H9 (cell line): ENCODE data around the gene STMN3. TPM values are rescaled to one million over a fixed set of nuclear protein-coding genes. Genes with fewer than 3 reads are reported as not detected.

ENCODE experiments used
- DNase-seq: peaks from one replicate; pipeline ENCODE4 v3.0.0-alpha.2; 2017
- H2AFZ ChIP-seq: one replicate; pipeline ENCODE4 v1.6.1; 2013; ENCODE audit warnings: mild to moderate bottlenecking, low read length, control low read depth, moderate library complexity
- H2AK5ac ChIP-seq: 2 replicates; pipeline ENCODE4 v1.6.1; 2013; ENCODE audit warnings: low read length, control low read depth, mixed read lengths; ENCODE audit not compliant: insufficient read length
- H2BK120ac ChIP-seq: one replicate; pipeline ENCODE4 v1.6.1; 2013; ENCODE audit warnings: low read depth, mild to moderate bottlenecking, low read length, control low read depth, inconsistent platforms; ENCODE audit not compliant: poor library complexity, severe bottlenecking
- H2BK12ac ChIP-seq: 2 replicates; pipeline ENCODE4 v1.6.1; 2013; ENCODE audit warnings: low read length, control low read depth, mixed read lengths, low read depth; ENCODE audit not compliant: insufficient read length
- H2BK15ac ChIP-seq: 2 replicates; pipeline ENCODE4 v1.6.1; 2013; ENCODE audit warnings: low read depth, low read length, control low read depth
- H2BK20ac ChIP-seq: one replicate; pipeline ENCODE4 v1.6.1; 2013; ENCODE audit warnings: low read depth, mild to moderate bottlenecking, low read length, control low read depth, inconsistent platforms; ENCODE audit not compliant: poor library complexity, severe bottlenecking
- H2BK5ac ChIP-seq: 2 replicates; pipeline ENCODE4 v1.6.1; 2013; ENCODE audit warnings: low read length, control low read depth, mixed read lengths; ENCODE audit not compliant: insufficient read length
- H3K14ac ChIP-seq: 2 replicates; pipeline ENCODE4 v1.6.1; 2013; ENCODE audit warnings: low read length, control low read depth; ENCODE audit not compliant: insufficient read depth
- H3K18ac ChIP-seq: 2 replicates; pipeline ENCODE4 v1.6.1; 2013; ENCODE audit warnings: low read depth, mild to moderate bottlenecking, mixed read lengths, low read length, control low read depth; ENCODE audit not compliant: insufficient read length
- H3K23ac ChIP-seq: 2 replicates; pipeline ENCODE4 v1.6.1; 2013; ENCODE audit warnings: low read length, control low read depth, mixed read lengths, low read depth; ENCODE audit not compliant: insufficient read length
- H3K23me2 ChIP-seq: 2 replicates; pipeline ENCODE4 v1.6.1; 2013; ENCODE audit warnings: low read depth, mild to moderate bottlenecking, mixed read lengths, low read length, control low read depth; ENCODE audit not compliant: insufficient read length, poor library complexity, severe bottlenecking
- H3K27ac ChIP-seq: 2 replicates; pipeline ENCODE4 v1.5.1; 2013; ENCODE audit warnings: low read length, control low read depth, mixed read lengths, low read depth; ENCODE audit not compliant: insufficient read length
- H3K27me3 ChIP-seq: 2 replicates; pipeline ENCODE4 v1.6.1; 2013; ENCODE audit warnings: low read length, control low read depth, inconsistent platforms; ENCODE audit not compliant: insufficient read depth
- H3K4ac ChIP-seq: 2 replicates; pipeline ENCODE4 v1.6.1; 2013; ENCODE audit warnings: low read depth, mild to moderate bottlenecking, control low read depth, inconsistent platforms, low read length, moderate library complexity
- H3K4me1 ChIP-seq: 2 replicates; pipeline ENCODE4 v1.6.1; 2013; ENCODE audit warnings: low read length, control low read depth, inconsistent platforms; ENCODE audit not compliant: insufficient read depth
- H3K4me2 ChIP-seq: 2 replicates; pipeline ENCODE4 v1.6.1; 2013; ENCODE audit warnings: low read length, control low read depth, mixed read lengths; ENCODE audit not compliant: insufficient read length, insufficient read depth
- H3K56ac ChIP-seq: 2 replicates; pipeline ENCODE4 v1.6.1; 2013; ENCODE audit warnings: low read depth, mild to moderate bottlenecking, mixed read lengths, low read length, control low read depth; ENCODE audit not compliant: insufficient read length
- H3K79me1 ChIP-seq: 2 replicates; pipeline ENCODE4 v1.6.1; 2013; ENCODE audit warnings: low read depth, mild to moderate bottlenecking, moderate library complexity, low read length, control low read depth, inconsistent platforms; ENCODE audit not compliant: insufficient read depth, poor library complexity, severe bottlenecking
- H3K79me2 ChIP-seq: 2 replicates; pipeline ENCODE4 v1.6.1; 2013; ENCODE audit warnings: low read length, control low read depth, inconsistent platforms; ENCODE audit not compliant: insufficient read depth
- H3K9ac ChIP-seq: 2 replicates; pipeline ENCODE4 v1.6.1; 2013; ENCODE audit warnings: low read length, control low read depth, mixed read lengths; ENCODE audit not compliant: insufficient read length; ENCODE audit errors: extremely low read depth
- H3K9me3 ChIP-seq: one replicate; pipeline ENCODE4 v1.6.1; 2013; ENCODE audit warnings: low read depth, low read length, inconsistent platforms; ENCODE audit not compliant: control insufficient read depth
- H3T11ph ChIP-seq: one replicate; pipeline ENCODE4 v1.6.1; 2013; ENCODE audit warnings: mild to moderate bottlenecking, low read length, control low read depth, inconsistent platforms
- H4K20me1 ChIP-seq: one replicate; pipeline ENCODE4 v1.6.1; 2013; ENCODE audit not compliant: control insufficient read depth, insufficient read length, insufficient read depth
- H4K5ac ChIP-seq: 2 replicates; pipeline ENCODE4 v1.6.1; 2013; ENCODE audit warnings: low read depth, mild to moderate bottlenecking, mixed read lengths, low read length, control low read depth; ENCODE audit not compliant: insufficient read length
- H4K8ac ChIP-seq: replicated peaks from 2 replicates; pipeline ENCODE4 v1.6.1; 2013; ENCODE audit warnings: low read length, control low read depth, mixed read lengths, low read depth; ENCODE audit not compliant: insufficient read length
- H4K91ac ChIP-seq: 2 replicates; pipeline ENCODE4 v1.6.1; 2013; ENCODE audit warnings: low read depth, mild to moderate bottlenecking, moderate library complexity, mixed read lengths, low read length, control low read depth; ENCODE audit not compliant: insufficient read length
- H3K27ac Mint-ChIP-seq, 3 experiments: 2 replicates in 2 of 3; 3 replicates in 1 of 3; pipeline ENCODE4 v1.8.0; 2020 to 2021; ENCODE audit warnings: mixed read lengths in 3 of 3, mild to moderate bottlenecking in 1 of 3, moderate library complexity in 1 of 3
- H3K27me3 Mint-ChIP-seq: 2 replicates; pipeline ENCODE4 v1.8.0; 2021; ENCODE audit warnings: low read depth, mild to moderate bottlenecking, moderate library complexity, mixed read lengths
- H3K36me3 Mint-ChIP-seq, 3 experiments: 2 replicates in 2 of 3; 3 replicates in 1 of 3; pipeline ENCODE4 v1.8.0; 2020 to 2021; ENCODE audit warnings: low read depth in 3 of 3, mixed read lengths in 3 of 3; ENCODE audit not compliant: insufficient read depth in 1 of 3
- H3K4me1 Mint-ChIP-seq, 2 experiments: 2 replicates each; pipeline ENCODE4 v1.8.0; 2020; ENCODE audit warnings: mixed read lengths in 2 of 2
- H3K4me3 Mint-ChIP-seq, 2 experiments: 2 replicates in 1 of 2; 3 replicates in 1 of 2; pipeline ENCODE4 v1.8.0; 2020 to 2021; ENCODE audit warnings: mild to moderate bottlenecking in 2 of 2, mixed read lengths in 2 of 2, moderate library complexity in 1 of 2
- H3K9me3 Mint-ChIP-seq, 2 experiments: 2 replicates in 1 of 2; 3 replicates in 1 of 2; pipeline ENCODE4 v1.8.0; 2020; ENCODE audit warnings: mild to moderate bottlenecking in 2 of 2, mixed read lengths in 2 of 2, moderate library complexity in 1 of 2
- WGBS: extraction: QIAGEN DNeasy Blood & Tissue Kit; methylation state at CpG from one replicate; pipeline ENCODE4 v1.1.7; 2013; ENCODE audit warnings: missing lambda C conversion rate, low lambda C conversion rate, mixed read lengths; ENCODE audit not compliant: insufficient read length; ENCODE audit errors: extremely low coverage; 5-methylcytosine and 5-hydroxymethylcytosine counted together
- total RNA-seq: library from RNA; stranded (reverse); gene quantifications from 2 replicates; pipeline ENCODE4 v1.2.1, GENCODE V29; 2021
- TF ChIP-seq, protein P1 (sequence below): fragments of 200-600 bp; sonication (generic); conservative IDR thresholded peaks from 3 replicates; pipeline ENCODE4 v1.8.0; 2021; ENCODE audit warnings: antibody characterized with exemption, mild to moderate bottlenecking

STMN3 gene
- total RNA-seq, 1 experiment from 2014 or later: 54.0 TPM

GRCh38 chr20:63696628-63697356 lies 43.6 kb upstream of the STMN3 start, which contains the start of gene TNFRSF6B:
Gene TNFRSF6B (plus strand): TSS chr20:63696652. CDS start chr20:63696768, 116 bp downstream.
- H2BK20ac ChIP-seq: no peak within 1 kb of the TSS
- H2BK5ac ChIP-seq: no peak within 1 kb of the TSS
- Mint-ChIP-seq H3K4me1 (peaks cover 2 to 10% of the 10 kb centered on the region in 2 experiments), H3K27ac (peak within 1 kb of the TSS in 2 of 3 experiments; percentile 61 to 82; a peak in 2 of 7 replicates), H3K9me3 (peaks cover 3 to 5% of the 10 kb centered on the region in 2 experiments; a peak in 3 of 5 replicates), H3K27me3 (peaks cover 6% of the 10 kb centered on the region; the same call in 1 of the 2 replicates), H3K4me3 (peak within 1 kb of the TSS; percentile 34 to 35; a peak in 4 of 5 replicates), H3K36me3 (peaks cover 13 to 17% (median 14%) of the 10 kb centered on the region in 3 experiments; a peak in 5 of 7 replicates)
- H4K5ac ChIP-seq: no peak within 1 kb of the TSS
- no peak within 1 kb of the TSS for H2AFZ ChIP-seq
- H3K79me1 ChIP-seq: no peaks in the 10 kb centered on the region
- H3K27me3 ChIP-seq: no peaks in the 10 kb centered on the region
- no peak for DNase-seq
- H3K9ac ChIP-seq: no peak within 1 kb of the TSS
- H3K4me2 ChIP-seq: no peak within 1 kb of the TSS
- no peak within 1 kb of the TSS for H4K91ac ChIP-seq
- no peaks in the 10 kb centered on the region for H3K9me3 ChIP-seq
- H3K4me1 ChIP-seq: no peaks in the 10 kb centered on the region
- no peak within 1 kb of the TSS for H2BK15ac ChIP-seq
- no peak within 1 kb of the TSS for H3K14ac ChIP-seq
- no peak within 1 kb of the TSS for H2BK12ac ChIP-seq
- no CpG with 5 or more reads among the region's 52 CpGs for WGBS
- no peak within 1 kb of the TSS for H3K4ac ChIP-seq
- H3K18ac ChIP-seq: no peak within 1 kb of the TSS
- no peaks in the 10 kb centered on the region for H4K20me1 ChIP-seq
- TF ChIP-seq, protein P1, sequence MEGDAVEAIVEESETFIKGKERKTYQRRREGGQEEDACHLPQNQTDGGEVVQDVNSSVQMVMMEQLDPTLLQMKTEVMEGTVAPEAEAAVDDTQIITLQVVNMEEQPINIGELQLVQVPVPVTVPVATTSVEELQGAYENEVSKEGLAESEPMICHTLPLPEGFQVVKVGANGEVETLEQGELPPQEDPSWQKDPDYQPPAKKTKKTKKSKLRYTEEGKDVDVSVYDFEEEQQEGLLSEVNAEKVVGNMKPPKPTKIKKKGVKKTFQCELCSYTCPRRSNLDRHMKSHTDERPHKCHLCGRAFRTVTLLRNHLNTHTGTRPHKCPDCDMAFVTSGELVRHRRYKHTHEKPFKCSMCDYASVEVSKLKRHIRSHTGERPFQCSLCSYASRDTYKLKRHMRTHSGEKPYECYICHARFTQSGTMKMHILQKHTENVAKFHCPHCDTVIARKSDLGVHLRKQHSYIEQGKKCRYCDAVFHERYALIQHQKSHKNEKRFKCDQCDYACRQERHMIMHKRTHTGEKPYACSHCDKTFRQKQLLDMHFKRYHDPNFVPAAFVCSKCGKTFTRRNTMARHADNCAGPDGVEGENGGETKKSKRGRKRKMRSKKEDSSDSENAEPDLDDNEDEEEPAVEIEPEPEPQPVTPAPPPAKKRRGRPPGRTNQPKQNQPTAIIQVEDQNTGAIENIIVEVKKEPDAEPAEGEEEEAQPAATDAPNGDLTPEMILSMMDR: no peak
- no peaks in the 10 kb centered on the region for H3K79me2 ChIP-seq
- no peak within 1 kb of the TSS for H2BK120ac ChIP-seq
- H2AK5ac ChIP-seq: no peak within 1 kb of the TSS
- H3K23ac ChIP-seq: no peak within 1 kb of the TSS
- H3K56ac ChIP-seq: no peak within 1 kb of the TSS
- peaks cover 4% of the 10 kb centered on the region for H3K23me2 ChIP-seq
- no peak within 1 kb of the TSS for H4K8ac ChIP-seq
- no peak within 1 kb of the TSS for H3K27ac ChIP-seq
- no peak within 1 kb of the TSS for H3T11ph ChIP-seq
